ENCODE measurements around the gene SLC16A10. TPM values are rescaled to one million over a fixed set of nuclear protein-coding genes. Genes with fewer than 3 reads are reported as not detected.
A peak's percentile ranks its signal among the peaks of the same experiment; 100 is the strongest.

SLC16A10 gene
- polyA plus RNA-seq, 1 donor: 4.4 TPM

DNA sequence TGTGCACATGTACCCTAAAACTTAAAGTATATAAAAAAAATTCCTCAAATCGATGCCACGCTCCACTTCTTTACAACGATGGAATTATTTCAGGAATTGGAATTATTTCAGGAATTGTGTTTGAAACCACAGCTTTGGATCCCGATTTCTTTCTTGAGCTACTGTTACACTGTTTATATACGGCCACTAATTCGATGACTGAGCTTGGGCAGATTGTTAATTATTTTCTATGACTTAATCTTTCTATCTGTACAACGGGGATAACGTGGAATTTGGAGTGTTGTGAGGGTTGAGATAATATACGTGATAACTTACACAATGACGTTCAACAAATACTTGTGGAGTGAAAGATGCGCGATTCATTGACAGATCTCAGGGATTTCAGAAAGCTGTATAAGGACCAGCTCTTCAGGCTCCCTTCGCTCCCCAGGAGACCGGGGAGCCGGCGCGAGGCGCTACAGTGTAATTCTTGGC is 171.3 kb downstream of the SLC16A10 start:
- no peak for DNase-seq (ENCODE audit: low read depth)

DNA sequence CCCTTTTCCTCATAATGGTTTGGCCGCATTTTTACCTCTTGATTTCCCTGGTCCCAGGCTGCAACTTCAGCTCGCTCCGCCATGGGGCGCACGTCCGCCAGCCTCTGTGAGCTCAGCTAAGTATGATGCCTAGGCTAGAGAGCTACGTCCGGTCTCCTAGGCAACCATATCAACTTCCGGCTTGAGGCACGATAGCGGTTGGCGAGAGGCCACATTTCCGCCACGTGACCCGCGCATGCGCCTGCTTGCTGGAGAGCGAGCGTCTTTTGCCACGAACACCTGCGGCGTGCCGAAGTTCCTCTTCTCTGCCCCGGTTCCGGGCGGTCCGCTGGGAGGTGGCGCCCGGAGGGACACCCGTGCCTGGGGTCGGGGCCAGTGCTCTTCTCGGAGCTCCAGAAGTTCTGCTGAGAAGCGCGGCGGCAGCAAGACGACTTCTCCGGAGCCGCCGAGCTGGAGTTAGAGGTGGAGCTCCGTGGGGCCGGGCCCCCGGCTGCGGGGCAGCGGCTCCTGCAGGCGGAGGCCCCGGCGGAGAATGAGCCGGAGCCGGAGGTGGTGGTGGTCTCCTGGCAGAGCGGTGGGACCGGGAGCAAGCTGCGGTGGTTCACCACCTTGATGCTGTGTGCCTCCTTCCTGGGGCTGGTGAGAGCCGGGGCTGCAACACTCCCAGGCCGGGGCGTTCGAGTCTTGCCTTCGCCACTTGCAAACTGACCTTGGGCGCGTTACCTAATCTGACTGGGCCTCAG is 172.0 kb downstream of the SLC16A10 start:
- DNase-seq (ENCODE audit: low read depth): peak; percentile 100

DNA sequence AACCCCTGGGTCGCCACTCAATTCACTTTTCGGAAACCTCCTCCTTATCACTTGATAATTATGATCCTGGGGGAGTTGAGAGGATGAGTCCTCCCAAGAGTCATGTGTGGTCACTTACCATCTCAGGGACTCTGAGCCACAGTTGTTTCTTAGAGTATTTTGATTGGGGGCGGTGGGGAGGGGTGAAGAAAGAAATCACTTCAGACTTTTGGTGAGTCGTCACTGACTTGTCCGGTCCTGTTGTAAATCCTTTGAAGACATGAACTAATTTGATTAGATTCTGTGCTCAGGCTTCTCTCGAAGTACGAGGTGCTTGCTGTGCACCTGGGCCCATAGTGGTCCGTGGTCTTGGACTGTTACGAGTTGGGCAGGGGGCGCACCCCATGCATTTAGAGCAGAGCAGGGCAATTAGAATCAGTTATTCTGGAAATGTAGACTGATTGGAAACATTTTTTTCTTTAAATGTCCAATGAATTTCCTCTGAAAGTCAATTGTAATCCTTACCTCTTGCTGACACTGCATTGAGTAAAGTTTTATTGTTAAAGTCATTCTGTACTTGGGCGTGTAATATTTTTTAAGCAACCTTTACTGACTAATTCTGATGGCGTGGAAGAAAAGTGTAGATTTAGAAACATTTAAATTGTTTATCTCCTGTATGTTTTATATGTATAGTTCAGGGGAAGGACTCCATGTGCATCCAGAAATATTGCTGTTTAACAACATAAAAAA is 173.4 kb downstream of the SLC16A10 start:
- DNase-seq (ENCODE audit: low read depth): no peak

DNA sequence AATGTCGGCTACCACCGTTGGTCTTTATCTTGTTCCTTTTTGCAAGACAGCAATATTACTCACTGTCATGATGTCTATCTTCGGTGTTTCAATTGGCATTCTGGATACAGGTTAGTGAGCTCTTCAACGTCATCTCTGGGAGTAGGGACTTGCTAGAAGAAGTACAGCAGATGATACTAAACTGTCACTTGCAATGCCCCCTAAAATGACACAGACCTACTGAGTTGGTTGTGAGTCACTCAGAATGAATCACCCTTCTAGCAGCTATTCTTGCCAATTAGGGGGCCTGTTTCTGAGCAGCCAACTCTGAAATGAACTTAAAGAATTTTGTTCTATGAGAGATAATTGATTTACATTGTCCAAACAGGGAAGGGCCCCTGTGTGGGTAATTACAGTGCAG is 176.5 kb downstream of the SLC16A10 start:
- no peak for DNase-seq (ENCODE audit: low read depth)

DNA sequence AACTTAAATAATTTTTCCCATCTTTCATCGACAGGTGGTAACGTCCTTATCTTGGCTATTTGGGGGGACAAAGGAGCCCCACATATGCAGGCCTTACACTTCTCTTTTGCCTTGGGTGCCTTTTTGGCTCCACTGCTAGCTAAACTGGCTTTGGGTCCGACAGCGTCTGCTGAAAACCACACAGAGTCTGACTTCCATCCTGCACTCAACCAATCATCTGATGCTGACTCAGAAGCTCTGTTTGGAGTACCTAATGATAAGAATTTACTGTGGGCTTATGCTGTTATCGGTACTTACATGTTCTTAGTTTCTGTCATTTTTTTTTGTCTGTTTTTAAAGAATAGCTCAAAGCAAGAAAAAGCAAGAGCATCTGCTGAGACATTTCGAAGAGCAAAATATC is 178.5 kb downstream of the SLC16A10 start:
- no peak for DNase-seq (ENCODE audit: low read depth)

DNA sequence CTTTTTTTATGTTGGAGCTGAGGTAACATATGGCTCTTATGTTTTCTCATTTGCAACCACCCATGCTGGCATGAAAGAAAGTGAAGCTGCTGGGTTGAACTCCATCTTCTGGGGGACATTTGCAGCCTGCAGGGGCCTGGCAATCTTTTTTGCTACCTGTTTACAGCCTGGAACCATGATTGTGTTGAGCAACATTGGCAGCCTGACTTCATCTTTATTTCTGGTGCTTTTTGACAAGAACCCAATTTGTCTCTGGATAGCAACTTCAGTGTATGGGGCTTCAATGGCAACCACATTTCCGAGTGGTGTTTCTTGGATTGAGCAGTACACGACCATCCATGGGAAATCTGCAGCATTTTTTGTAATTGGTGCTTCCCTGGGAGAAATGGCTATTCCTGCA is 179.0 kb downstream of the SLC16A10 start:
- DNase-seq (ENCODE audit: low read depth): no peak

DNA sequence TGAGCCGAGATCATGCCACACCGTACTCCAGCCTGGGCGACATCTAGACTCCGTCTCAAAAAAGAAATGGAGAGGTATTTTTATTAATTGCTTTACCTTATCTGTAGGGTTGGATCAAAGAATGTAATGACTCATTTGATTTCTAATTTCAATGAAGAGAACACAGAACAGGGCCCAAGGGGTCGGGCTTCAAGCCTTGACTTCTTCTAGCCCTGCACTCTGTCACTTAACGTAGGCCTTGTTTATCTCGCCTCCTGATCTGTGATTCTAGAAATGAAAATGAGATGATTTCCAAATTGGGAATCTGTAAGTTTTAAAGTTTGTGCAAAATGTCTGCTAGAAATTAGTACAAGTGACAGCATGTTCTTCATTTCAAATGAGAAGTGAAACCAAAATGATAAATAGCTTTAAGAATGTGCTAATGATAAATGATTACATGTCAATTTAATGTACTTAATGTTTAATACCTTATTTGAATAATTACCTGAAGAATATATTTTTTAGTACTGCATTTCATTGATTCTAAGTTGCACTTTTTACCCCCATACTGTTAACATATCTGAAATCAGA is 180.5 kb downstream of the SLC16A10 start:
- no peak for DNase-seq (ENCODE audit: low read depth)

DNA sequence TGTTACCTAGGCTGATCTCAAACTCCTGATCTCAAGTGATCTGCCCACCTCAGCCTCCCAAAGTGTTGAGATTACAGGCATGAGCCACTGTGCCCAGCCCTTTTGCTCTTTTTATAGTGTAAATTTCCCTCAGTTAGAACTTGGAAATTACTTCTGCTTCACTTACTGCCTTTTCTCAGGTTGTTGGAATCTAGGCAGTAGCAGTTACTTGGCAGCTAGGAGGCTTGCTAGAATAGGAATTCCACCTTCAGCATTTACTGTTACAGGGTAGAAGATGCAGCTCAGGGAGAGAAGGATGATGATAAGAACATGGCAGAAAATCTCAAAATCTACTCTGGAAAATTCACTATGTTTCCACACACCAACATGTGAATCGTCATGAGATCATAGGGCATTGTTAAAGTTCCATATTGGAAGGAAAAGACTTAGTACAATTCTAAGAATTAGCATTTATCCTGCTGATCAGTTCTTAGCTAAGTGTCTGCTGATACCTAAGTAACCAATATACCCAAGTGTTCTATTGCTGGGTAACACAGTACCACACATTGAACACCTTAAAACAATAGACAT is 182.2 kb downstream of the SLC16A10 start:
- DNase-seq (ENCODE audit: low read depth): no peak

DNA sequence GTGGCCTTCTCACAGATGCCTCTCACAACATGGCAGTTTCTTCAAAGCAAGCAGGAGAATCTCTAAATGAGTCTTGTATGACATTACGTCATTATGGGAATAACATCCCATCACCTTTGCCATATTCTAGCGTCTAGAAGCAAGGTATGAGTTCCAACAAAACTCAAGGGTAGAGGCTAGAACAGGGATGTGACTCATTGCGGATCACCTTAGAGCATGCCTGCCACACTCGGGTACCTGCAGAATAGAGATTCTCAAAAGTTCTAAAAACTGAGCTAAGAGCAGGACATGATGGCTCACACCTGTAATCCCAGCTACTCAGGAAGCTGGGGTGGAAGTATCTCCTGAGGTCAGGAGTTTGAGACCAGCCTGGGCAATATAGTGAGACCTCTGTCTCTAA is 182.8 kb downstream of the SLC16A10 start:
- DNase-seq (ENCODE audit: low read depth): no peak

DNA sequence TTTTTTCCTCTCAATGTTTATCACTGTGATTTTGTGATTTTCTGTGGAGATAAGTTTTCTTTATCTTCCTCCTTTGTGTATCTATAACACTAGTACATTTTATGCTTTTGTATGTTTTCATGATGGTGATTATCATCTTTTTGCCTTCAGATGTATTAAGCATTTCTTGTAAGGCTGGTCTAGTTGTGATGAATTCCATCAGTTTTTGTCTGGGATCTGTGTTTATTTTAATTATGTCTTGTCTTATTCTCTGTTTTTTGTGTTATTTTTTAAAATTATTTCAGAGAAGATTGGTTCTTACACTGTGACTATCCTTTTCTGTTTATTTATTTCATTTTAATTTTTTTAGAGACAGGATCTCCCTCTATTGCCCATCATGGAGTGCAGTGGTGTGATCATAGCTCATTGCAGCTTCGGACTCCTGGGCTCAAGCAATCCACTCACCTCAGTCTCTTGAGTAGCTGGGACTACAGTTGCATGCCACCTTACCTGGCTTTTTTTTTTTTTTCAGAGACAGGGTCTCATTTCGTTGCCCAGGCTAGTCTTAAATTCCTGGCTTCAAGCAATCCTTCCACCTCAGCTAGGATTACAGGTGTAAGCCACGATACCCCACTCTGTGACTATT is 187.4 kb downstream of the SLC16A10 start:
- no peak for DNase-seq (ENCODE audit: low read depth)

DNA sequence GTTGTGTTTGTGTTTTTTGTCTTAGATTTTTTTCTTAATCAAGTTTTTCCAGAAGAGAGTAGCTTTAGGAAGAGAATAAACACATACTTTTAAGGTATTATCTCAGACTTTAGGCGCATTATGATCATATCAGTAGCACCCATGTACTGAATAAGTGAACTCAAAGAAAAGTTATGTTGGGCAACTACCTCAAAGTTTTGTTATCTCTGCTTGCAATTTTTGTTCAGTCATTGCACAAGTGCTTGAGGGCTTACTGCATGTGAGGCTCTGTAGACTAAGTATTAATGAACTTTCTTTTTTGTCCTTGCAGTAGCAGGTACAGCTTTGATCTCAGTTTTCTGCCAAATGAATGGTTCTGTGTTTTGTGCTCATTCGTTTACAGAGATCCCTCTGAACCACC is 189.0 kb downstream of the SLC16A10 start:
- no peak for DNase-seq (ENCODE audit: low read depth)

DNA sequence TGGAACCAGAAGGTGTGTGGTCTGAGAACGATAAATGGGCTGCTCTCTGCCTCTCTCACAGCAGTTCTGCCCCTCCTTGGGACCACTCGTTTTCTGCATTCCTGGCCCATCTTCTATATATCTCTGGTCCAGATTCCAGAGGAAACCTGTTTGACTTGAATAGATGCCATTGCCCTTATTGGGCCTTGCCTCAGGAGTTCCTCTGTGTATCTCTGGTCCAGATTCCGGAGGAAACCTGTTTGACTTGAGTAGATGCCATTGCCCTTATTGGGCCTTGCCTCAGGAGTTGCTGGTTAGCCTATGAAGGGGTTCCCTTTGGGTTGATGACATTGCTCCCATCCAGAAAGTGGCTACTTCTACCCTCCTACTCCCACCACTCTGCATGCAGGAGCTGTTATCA is 189.4 kb downstream of the SLC16A10 start:
- no peak for DNase-seq (ENCODE audit: low read depth)

DNA sequence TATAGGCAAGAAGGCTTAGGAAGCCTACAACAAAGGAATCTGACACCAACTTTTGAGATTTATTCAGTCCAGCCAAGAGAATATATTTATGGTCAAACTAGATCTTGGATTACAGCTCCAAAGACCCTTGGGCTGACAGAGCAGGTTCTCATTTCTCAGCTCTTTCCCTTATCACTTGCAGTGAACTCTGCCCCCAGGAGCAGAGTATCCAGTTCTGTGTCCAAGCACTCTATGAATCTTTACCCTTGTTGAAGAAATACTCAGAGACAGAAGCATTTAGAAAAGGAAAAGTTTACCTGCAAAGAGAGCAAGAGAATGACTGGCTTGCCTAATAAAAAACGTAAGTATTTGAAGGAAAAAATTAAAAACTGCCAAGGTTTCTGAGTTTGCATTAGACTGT is 190.5 kb downstream of the SLC16A10 start:
- no peak for DNase-seq (ENCODE audit: low read depth)

DNA sequence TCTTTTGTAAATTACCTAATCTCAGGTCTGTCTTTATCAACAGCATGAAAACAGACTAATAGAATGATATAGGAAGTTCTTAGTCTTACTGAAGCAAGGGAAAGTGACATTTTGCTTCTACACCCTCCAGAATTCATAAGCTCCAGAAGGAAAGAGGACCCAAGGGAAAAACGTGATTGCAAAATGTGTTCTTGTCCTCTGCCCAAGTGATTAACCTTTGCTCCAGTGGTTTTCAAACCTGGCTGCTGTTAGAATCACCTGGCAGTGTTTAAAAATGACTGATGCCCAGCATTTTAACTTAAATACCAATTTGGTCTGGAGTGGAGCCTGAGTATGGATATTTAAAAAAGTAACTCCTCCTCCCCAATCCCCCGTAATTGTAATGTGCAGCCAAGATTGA is 191.4 kb downstream of the SLC16A10 start:
- no peak for DNase-seq (ENCODE audit: low read depth)

DNA sequence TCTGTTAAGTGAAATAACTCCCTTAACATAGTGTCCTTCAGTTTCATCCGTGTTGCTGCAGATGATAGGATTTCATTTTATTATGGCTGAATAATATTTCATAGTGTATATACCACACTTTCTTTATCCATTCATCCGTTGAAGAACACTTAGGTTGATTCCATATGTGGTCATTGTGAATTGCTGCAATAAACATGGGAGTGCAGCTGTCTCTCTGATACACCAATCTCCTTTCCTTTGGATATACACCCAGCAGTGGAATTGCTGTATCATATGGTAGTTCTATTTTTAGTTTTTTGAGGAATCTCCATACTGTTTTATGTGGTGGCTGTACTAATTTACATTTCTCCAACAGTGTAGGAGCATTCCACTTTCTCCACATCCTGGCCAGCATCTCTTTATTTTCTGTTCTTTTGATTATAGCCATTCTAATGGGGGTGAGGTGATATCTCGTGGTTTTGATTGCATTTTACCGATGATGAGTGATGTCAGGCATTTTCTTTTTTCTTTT is 193.2 kb downstream of the SLC16A10 start:
- no peak for DNase-seq (ENCODE audit: low read depth)

Other genes with a start within 250 kb of the SLC16A10 start
- gene AMD1, start 212.7 kb upstream of the SLC16A10 start, polyA plus RNA-seq (ENCODE audit: insufficient read length): 49.1 TPM
- 70.6 TPM for gene GTF3C6, start 128.8 kb upstream of the SLC16A10 start, polyA plus RNA-seq (ENCODE audit: insufficient read length)
- gene RPF2, start 105.5 kb upstream of the SLC16A10 start, polyA plus RNA-seq (ENCODE audit: insufficient read length): 28.1 TPM